HG03571 (cell line): Measurements from ENCODE around the gene ACIN1.

Experiments used
- ATAC-seq: cut with Tn5 transposase; IDR thresholded peaks from one replicate; pipeline ENCODE4 v1.9.1; 2021; ENCODE audit not compliant: unreplicated experiment

ACIN1 gene, protein sequence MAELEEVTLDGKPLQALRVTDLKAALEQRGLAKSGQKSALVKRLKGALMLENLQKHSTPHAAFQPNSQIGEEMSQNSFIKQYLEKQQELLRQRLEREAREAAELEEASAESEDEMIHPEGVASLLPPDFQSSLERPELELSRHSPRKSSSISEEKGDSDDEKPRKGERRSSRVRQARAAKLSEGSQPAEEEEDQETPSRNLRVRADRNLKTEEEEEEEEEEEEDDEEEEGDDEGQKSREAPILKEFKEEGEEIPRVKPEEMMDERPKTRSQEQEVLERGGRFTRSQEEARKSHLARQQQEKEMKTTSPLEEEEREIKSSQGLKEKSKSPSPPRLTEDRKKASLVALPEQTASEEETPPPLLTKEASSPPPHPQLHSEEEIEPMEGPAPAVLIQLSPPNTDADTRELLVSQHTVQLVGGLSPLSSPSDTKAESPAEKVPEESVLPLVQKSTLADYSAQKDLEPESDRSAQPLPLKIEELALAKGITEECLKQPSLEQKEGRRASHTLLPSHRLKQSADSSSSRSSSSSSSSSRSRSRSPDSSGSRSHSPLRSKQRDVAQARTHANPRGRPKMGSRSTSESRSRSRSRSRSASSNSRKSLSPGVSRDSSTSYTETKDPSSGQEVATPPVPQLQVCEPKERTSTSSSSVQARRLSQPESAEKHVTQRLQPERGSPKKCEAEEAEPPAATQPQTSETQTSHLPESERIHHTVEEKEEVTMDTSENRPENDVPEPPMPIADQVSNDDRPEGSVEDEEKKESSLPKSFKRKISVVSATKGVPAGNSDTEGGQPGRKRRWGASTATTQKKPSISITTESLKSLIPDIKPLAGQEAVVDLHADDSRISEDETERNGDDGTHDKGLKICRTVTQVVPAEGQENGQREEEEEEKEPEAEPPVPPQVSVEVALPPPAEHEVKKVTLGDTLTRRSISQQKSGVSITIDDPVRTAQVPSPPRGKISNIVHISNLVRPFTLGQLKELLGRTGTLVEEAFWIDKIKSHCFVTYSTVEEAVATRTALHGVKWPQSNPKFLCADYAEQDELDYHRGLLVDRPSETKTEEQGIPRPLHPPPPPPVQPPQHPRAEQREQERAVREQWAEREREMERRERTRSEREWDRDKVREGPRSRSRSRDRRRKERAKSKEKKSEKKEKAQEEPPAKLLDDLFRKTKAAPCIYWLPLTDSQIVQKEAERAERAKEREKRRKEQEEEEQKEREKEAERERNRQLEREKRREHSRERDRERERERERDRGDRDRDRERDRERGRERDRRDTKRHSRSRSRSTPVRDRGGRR

DNA sequence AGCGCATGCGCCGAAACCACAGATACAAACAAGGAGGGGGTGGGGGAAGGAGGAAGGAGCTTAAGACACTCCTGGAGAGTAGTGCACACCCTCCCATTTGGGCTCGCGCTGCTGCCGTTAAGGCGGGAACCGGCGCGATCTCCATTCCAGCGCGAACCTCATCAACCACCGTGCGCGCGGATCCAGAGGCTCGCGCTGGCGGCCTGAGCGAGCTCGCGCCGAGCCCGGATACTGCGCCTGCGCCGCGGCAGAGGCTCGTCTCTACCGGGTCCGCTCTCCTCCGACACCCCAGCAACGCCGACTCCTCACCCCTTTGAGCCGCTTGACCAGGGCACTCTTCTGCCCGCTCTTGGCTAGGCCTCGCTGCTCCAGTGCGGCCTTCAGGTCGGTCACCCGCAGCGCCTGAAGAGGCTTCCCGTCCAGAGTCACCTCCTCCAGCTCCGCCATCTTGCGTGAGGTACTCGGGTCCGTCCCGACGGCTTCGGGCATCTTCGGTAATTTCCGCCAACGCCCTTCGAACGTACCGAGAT is at the start of gene ACIN1:
ACIN1 (minus strand) TSS at position 471 of the 530 bp plus-strand sequence; CDS start at position 447, 24 bp downstream.
- ATAC-seq = peak; percentile 34

DNA sequence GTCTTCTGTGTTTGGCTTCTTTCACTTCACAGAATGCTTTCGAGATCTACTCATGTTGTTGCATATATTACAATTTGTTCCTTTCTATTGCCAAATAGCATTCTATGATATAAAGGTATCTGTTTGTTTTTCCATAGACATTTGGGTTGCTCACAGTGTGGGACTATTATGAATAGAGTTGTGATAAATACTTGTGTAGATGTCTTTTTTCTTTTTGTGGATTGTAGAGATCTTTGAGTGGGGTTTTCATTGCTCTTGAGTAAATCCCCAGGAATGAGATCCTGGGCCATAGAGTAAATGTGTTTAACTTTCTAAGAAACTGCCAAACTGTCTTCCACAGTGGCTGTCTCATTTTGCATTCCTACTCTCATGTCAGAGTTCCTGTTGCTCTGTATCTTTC is 49.0 kb upstream of the ACIN1 start:
- no peak for ATAC-seq

DNA sequence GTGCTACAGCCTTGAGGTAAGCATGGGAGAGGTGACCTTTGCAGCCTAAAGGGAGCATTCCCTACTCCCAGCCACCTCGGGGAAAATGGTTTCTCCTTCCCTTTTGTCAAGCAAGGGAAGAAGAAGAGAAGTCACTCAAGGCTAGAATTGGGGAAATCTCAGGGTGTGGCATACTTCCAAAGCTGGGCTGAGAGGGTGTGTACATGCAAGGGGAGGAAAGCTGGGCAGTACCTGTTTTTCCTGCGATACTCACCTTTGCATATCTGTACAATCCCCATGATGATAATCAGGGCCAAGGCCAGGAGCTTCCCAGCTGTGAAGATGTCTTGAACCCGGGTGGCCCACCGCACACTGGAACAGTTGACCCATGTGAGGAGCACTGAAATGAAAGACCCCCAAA is 47.9 kb upstream of the ACIN1 start:
- no peak for ATAC-seq

DNA sequence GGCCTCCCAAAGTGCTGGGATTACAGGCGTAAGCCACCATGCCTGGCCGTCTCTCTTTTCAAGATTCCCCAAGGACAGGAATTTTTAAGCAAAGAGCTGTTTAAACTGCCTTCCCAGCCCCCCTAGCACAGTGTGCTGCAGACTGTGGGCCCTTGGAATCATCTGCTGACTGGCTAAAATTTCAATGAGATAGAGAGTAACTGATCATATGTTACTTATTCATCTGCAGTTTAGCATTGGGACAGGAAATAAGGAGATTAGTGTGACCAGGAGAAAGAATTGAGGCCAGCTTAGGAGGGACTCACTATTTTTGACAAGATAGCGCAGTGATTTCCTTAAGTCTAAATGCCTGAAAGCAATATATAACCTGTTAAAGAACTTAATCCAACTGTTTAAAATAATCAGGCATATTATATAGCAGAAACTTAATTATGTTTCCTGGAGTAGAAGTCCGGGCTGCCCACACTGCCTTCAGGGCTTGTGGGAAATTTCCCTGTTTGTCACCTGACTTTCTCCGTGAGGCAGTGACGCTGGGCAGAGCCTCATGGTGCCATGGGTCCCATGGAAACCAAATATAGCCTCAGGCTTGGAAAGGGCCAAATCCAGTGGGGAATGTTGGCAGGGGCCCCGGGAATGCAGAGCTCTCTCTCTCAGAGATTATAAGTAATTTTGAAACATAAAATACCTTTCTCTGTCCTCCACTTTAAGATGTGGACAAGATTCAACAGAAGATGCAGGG is 46.9 kb upstream of the ACIN1 start:
- ATAC-seq = no peak

DNA sequence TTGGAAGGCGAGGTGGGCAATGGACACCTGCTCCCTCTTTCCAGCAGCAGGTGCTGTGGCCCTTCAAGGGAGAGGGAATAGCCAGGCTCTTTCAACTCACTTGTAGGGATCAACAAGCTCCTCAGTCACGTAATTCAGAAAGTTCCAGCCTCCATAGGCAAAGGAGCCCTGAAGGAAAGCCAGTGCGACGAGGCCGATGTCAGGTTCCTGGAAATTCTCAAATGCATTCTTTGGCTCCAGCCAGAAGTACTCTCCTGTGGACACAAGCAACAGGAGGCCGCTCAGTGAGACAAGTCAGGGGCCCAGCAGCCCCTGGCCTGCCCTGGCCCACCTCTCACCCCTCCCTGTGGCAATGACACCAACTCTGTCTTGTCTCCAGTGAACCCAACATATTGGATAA is 45.4 kb upstream of the ACIN1 start:
- ATAC-seq = no peak

DNA sequence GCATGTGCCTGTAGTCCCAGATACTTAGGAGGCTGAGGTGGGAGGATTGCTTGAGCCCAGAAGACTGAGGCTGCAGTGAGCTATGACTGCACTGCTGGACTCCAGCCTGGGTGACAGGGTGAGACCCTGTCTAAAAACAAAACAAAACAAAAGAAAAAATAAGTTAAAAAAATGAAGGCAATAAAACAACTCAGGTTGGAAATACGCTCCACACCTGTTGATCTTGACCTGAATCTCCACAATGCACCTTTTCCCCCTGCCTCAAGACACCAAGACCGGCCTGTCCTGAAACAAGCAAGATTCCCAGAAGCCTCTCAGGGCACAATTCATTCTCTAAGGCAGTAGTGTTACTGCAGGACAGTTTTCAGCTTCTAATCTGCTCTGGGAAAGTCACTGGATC is 44.9 kb upstream of the ACIN1 start:
- no peak for ATAC-seq

DNA sequence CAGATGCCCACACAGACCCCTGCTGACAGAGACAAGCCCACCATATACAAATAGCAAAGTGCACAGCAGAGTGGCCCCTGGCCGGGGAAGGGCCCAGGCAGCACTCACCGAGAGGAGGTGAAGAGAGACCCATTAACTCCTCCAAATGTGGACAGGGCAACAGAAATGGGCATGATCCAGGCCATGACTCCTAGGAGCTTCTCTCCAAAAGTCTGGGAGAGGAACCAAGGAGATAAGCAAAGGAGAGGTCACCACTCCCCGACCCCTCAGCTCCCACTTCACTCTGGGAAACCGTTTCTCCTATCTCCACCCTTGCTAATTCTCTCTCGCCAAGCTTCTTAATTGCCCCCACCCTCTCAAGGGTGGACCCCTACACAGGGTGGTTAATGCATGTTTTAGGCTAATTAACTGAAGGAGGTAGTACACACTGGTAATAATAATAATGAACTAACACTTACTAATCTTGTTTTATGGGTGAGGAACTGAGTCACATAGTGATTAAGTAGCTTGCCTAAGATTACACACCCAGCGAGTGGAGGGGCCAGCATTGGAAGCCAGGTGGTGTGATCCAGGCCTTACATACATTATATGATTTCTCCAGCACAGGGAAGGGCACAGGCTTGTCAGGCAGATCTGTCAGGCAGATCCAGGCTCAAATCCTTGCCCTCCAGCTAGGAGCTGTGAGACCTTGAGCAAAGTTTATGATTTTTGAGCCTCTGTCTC is 43.0 kb upstream of the ACIN1 start:
- no peak for ATAC-seq

DNA sequence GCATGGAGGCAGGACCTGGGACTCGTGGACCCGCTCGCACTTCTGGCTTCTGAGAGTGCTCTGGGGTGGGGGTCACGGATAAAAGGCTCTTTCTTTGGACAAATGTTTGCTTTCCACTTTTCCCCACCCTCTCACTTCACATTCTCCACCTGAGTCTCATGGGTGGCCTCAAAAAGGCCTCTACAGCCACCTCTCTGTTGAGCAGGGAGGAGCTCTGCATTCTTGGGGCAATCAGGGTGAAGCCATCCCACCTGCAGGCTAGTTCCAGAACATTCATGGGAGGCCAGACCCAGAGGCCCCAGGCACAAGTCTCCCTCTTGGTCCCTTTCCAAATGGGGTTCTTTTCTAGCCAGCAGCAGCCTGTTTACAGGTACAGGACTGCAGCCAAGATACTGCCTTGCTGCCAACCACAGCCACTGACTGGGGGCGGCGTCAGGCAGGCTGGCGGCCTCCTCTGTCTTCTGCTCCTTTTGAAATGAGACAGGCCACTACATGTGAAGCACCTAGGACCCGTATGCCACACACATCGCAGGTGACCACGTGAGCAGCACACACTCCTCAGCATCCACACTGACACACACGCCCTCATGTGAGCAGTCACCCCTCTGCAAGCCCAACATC is 42.4 kb upstream of the ACIN1 start:
- no peak for ATAC-seq

DNA sequence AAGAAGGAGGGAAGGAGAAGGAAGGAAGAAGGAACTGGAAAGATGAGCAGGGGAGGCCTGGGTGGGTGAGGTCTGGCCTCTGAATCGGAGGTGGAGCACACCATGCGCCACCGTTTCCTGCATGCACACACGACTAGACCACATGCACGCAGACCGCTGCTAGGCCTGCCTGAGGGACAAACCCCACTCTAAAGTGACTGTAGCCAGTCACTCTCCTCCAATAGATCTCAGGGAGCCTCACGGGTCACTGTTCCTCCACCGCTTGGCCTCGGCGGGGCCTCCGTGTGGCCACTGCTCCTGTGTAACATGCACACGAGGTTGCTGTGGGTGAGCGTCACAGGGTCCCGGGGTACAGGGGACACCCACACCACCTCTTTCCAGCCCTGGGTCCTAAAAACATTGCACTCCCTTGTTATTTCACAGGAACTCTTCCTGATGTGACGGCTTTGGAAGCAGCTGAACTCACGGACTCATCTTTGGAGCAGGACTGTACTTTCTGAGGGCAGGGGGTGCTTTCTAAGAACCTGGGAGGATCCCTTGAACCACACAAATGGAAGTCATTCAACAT is 41.7 kb upstream of the ACIN1 start:
- no peak for ATAC-seq

DNA sequence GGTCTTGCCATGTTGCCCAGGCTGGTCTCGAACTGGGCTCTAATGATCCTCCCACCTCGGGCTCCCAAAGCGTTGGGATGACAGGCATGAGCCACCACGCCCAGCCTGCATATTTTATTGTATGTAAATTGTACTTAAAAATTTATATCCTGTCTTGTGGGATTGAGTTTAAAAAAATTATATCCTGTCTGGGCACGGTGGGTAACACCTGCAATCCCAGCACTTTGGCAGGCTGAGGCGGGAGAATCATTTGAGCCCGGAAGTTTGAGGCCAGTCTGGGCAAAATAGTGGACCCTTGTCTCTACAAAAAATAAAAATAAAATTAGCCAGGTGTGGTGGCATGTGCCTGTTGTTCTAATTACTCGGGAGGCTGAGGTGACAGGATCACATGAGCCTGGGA is 38.0 kb upstream of the ACIN1 start:
- ATAC-seq = no peak

DNA sequence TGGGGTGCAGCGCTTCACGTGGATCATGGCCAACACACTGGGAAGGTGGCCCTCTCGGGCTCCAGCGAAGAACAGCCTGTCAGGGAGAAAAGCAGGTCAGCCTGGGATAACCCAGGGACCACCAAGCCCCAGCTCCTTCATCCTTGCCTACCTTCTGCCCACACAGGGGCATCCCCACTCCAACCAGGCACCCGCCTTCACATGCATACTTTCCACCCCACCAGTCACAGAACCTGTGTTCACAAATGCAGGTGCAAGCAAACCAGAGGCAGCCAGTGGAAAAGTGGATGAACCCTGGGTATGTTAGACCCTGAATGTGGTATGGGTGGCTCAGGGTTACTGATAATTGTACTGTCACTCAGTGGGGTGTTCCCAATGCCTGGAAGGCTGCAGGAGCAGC is 36.5 kb upstream of the ACIN1 start:
- no peak for ATAC-seq

DNA sequence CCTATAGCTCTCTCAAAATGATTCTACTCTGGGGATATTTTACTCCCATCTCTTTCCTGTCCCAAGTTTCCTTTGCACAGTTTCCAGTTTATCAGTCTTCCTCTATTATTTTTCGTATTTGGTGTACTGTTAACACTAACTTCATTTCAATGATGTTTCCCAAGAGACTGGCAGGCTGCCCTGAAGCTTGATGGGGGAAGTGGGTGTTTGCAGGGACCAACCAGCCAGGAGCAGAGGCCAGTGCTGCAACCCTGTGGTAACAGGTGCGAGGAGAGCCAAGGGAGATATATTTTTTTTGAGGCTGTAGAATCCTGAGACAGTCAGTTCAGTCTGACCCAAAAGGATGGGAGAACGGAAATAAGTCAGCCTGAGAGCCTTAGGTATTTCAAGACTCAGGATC is 35.9 kb upstream of the ACIN1 start:
- ATAC-seq = no peak

DNA sequence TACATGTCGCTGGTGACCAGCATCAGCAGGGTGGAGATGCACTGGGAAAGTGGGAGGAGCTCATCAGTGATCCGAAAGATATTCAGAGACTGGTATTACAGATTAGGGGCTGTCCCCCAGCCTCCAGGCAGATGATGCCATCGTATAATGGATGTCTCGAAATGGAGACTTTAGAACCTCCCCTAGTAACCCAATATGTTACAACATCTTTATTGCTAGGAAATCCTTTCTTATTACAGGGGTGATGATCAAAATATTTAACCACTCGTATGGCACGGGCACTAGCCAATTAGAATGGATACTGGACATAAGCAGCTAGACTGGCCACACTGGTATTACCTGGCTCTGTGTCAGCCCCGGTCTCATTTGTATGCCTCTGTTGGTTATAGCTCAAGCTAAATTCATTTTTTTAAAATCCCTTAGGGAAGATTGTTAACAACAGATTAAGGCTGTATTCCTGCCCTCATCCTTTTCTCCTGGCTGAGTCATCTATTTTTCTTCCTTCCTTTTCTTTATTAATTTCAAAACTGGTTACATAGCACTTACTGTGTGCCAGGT is 34.9 kb upstream of the ACIN1 start:
- no peak for ATAC-seq

DNA sequence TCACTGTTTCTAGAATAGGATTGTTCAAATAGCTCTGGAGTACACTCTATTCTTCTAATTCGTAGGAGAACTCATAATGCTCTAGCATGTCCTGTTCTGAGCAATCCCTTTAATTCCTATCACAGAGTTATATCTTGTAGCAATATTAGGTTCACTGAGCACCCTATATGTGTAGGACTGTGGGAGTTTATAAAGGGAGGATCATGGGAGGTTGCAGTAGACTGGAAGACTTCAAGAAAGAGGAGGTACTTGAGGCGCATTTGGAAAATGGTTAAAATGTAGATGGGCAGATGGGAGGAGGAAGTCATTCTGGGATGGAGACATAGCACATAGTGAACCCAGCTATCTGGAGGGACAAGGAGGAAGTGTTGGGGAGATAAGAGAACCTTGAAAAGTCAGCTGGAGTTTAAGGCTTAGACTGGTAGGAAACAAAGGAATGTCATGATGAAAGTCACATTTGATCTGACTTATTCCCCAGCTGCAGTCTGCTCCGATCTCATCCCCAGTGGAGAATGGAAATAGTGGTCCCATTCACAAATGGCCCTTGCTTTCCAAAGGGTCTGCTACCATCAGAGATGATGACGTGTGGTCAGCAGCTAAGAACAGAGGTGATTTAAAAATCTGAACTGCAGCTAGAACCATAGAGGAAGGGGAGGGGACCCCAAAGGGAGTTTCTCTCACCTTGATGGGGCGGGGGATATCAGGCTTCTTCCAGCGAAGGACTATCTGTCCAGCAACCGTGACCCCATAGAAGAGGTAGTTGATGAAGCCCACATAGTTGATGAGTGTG is 34.2 kb upstream of the ACIN1 start:
- no peak for ATAC-seq

DNA sequence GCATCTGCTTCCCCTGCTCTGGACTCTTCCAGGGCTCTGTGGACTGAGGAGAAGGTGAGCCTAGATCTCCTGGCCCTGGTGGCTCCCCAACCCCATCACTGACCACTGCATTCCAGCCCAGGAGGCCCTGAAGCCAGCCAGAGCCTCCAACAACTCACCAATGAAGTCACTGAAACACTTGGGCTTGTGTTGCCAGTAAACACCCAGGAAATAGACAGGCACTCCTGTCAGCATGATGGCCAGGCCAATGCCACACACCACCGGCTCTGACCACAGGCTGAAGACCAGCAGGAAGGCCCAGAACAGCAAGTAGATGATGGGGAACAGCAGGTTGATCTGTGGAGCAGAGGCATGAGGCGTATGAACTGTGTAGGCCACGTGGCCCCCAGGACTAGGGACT is 32.9 kb upstream of the ACIN1 start:
- no peak for ATAC-seq

DNA sequence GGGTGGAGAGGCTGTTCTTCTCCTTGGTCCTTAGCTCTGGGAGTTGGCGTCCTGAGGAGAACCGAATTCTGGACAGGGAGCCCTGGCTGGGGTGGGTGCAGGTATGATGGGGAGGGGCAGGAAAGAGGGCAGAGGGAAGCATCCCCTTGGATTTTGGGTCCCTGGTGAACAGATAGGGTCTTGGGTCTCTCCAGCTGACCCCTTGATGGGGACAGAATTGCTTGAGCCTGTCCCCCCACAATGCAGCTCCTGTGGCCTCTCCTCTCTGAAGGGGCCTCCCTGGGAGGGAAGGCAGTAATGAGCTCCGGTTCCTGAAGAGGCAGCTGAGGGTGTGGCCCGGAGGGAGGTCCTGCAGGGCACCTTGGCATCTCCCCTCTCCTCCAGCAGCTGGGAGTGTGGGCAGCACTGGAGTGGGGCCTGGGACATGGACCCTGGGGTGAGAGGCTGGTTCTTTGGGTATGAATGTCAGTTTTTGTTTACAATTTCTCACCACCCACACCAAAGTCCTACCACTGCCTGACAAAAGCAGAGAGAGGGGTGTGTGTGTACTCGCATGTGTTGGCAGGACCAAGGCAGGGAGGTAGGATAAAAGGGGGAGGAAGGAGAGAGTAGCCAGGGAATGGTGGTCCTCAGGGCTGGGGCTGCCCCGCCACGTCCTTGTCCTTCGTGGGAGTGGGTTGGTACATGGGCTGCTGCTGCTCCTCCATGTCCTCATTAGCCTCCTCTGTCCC is 31.8 kb upstream of the ACIN1 start:
- no peak for ATAC-seq

DNA sequence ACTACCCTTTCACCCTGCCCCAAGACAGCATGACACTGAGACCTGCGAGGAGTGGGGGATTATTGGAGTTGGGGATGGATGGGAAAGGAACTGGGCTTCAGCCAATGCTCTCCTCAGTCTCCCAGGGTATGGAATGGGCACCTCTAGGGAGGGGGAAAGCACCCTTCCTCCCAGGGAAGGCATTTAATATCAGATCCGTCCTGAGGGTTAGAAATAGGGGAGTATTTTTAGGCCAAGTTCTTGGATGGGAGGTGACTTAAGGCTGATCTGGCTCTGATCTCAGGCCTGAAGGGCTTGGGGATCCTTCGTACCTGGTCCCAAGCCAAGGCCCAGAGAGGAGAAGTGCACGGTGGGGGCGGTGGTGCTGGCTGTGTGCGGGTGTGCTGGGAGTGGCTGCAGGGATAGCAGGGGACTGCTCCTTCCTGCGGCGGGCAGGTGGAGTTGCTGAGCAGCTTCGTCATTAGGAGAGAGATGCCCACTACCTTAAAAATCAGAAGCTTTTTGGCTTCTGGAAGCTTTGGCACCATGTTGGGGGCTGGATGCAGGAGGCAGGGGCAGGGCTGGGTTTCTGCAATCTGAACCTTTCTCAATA is 31.1 kb upstream of the ACIN1 start:
- no peak for ATAC-seq
